Cerebellar cortex (tissue), 1 donor: ENCODE measurements around the gene ABCA12.
"Not testable (repeated sequence)": the region's sequence is repeated elsewhere in the genome, so short reads cannot be mapped to it uniquely, and the experiment has no call there.

Source experiments
- DNase-seq: peaks from one replicate; pipeline ENCODE4 v3.0.0-alpha.2; 2015; ENCODE audit warnings: low spot score

Gene ABCA12, protein sequence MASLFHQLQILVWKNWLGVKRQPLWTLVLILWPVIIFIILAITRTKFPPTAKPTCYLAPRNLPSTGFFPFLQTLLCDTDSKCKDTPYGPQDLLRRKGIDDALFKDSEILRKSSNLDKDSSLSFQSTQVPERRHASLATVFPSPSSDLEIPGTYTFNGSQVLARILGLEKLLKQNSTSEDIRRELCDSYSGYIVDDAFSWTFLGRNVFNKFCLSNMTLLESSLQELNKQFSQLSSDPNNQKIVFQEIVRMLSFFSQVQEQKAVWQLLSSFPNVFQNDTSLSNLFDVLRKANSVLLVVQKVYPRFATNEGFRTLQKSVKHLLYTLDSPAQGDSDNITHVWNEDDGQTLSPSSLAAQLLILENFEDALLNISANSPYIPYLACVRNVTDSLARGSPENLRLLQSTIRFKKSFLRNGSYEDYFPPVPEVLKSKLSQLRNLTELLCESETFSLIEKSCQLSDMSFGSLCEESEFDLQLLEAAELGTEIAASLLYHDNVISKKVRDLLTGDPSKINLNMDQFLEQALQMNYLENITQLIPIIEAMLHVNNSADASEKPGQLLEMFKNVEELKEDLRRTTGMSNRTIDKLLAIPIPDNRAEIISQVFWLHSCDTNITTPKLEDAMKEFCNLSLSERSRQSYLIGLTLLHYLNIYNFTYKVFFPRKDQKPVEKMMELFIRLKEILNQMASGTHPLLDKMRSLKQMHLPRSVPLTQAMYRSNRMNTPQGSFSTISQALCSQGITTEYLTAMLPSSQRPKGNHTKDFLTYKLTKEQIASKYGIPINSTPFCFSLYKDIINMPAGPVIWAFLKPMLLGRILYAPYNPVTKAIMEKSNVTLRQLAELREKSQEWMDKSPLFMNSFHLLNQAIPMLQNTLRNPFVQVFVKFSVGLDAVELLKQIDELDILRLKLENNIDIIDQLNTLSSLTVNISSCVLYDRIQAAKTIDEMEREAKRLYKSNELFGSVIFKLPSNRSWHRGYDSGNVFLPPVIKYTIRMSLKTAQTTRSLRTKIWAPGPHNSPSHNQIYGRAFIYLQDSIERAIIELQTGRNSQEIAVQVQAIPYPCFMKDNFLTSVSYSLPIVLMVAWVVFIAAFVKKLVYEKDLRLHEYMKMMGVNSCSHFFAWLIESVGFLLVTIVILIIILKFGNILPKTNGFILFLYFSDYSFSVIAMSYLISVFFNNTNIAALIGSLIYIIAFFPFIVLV (N-terminal part only)

DNA sequence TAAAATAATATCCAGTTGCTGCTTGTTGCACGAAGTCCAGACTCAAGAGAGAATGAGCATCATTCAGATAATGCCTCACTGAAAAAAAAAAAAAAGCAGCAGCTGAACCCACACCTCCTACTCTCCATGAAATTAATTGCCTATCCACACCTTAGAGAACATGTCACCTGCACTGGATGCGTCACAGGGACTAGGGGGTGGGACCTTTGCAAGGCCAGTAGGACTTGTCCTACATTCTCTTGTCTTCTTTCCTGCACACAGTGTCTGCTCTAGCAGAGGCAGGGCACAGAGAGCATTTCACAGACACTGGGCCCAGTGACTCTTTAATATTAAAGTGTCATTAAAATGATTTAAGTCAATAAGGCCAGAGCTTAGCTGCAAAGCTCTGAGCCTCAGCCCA, at the start of gene ABCA12:
Gene ABCA12, minus strand, starts transcription at position 148 of the 400 bp plus-strand sequence. CDS start 418 bp downstream, outside the sequence.
- no peak for DNase-seq

- DNase-seq: no peak
Observed at GRCh38 chr2:215188078-215188477, 49.7 kb upstream of the ABCA12 start.

- DNase-seq: no peak
Observed at GRCh38 chr2:215186021-215186420, 47.6 kb upstream of the ABCA12 start.

GRCh38 chr2:215178121-215178520, 39.7 kb upstream of the ABCA12 start:
- no peak for DNase-seq

DNA sequence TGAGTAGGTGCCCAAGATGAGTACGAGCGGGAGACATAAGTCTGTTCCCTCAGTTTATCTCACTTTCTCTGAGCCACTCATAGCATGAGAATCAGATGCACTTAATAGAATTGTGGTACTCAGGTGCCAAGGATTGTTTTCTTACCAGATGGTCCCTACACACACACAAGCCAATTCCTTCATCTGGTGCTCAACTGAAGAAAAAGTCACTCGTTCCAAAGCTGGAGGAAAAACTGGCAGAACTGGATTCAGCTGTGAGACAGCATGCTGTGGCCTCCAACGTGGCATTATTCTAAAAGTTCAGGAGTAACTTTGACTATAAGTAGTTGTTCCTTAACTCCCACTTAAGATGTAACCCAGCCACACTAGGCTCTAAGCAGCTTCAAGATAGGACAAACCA, 33.4 kb upstream of the ABCA12 start:
- no peak for DNase-seq

GRCh38 chr2:215171151-215171550, 32.7 kb upstream of the ABCA12 start:
- no peak for DNase-seq

GRCh38 chr2:215166505-215166904, 28.1 kb upstream of the ABCA12 start:
- DNase-seq: not testable (repeated sequence)

DNA sequence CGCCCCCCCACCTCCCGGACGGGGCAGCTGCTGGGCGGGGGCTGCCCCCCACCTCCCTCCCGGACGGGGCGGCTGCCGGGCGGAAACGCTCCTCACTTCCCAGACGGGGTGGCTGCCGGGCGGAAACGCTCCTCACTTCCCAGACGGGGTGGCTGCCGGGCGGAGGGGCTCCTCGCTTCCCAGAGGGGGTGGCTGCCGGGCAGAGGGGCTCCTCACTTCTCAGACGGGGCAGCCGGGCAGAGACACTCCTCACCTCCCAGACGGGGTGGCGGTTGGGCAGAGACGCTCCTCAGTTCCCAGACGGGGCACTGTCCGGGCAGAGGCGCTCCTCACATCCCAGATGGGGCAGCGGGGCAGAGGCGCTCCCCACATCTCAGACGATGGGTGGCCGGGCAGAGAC, 24.9 kb upstream of the ABCA12 start:
- DNase-seq: not testable (repeated sequence)

- no peak for DNase-seq
Observed at GRCh38 chr2:215161301-215161829, 22.9 kb upstream of the ABCA12 start.

DNA sequence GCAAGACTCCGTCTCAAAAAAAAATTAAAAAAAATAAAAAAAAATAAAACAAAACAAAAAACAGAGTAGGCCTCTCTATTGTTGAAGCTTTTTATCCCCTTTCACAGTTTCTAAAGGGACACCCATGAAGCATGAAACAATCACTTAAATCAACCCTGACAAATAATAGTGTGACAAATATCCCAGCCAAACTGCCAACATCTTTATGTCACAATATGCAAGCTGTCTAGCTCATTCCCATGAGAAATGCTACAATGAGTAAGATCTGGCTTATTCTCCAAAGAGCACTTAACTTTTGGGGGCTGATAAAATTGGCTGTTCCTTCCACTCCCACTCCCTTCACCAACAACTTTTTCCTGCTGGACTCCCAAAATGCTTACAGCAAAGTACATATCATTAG, 21.7 kb upstream of the ABCA12 start:
- DNase-seq: no peak

- no peak for DNase-seq
Observed at GRCh38 chr2:215156453-215156852, 18.0 kb upstream of the ABCA12 start.

DNA sequence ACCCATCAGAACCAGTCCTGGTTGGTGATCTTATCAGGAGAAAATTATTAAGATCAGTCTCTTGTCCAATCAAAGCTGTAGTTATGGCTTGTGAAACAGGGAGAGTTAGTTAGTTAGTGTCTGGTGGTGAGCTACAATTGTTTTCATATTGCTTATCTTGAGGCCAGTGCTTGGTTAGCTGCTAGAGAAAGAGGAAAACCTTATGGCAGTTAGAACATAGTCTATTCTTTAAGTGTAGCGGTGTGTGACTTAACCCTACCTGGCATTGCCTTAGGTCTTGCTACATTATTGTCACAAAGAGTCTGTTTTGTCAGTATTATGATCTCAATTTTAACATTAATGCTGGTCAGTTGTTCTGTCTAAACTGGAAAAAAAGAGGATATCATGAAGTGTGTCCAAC, 11.5 kb upstream of the ABCA12 start:
- DNase-seq: no peak

GRCh38 chr2:215149486-215149885, 11.1 kb upstream of the ABCA12 start:
- DNase-seq: no peak

GRCh38 chr2:215149060-215149459, 10.6 kb upstream of the ABCA12 start:
- DNase-seq: no peak

DNA sequence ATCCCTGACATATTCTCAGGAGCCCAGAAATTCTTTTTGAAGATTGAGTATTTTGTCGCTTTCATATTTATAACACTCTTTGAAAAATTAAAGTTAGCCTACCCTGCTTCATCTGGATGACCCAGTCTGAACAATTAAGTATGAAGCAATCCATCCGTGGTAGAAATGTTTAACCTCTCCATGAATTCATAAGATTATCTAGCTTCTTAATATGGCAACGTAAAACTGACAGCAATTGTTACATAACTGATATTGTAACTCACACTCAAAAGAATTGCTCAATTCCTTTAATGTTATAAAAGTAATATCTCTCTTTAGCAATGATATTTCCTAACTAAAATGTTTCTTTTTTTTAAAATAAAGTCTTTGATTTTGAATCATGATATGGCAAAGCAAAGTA, 7.2 kb upstream of the ABCA12 start:
- DNase-seq: no peak

- no peak for DNase-seq
Observed at GRCh38 chr2:215144106-215144875, 5.9 kb upstream of the ABCA12 start.

DNA sequence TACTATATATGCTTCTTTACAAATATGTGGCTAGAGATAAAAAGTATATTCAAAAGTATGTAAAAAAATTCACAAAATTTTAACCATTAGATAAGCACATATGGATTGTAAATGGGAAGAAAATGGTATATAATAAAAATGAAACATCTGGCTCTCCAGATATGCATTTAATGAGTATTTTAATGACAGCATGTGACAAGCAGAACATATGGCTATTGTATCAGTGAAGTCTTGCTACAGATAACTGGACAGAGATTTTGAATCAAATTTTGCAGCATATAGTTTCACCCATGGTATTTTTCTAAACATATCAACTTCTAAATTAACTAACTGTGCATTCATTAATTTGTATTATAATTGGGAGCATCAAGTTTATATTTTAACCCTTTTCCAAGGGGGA, 5.0 kb upstream of the ABCA12 start:
- no peak for DNase-seq

DNA sequence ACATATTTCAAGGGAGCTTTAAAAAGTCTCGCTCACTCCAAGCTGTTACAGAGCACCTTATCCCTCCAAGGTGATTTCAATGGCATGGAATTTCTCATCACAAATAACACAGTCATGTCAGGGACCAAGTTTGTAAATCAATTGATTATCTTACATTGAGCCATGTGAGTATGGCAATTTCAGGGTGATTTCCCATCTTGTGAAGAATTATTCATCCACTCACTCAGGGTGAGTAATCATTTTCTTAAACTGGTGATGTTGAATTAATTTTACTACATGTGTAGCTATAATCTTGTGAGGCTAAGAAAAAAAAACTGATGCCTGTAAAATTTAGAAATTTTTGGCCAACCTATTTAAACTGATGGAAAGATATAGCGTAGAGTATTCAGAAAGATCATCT, 3.3 kb upstream of the ABCA12 start:
- no peak for DNase-seq

GRCh38 chr2:215140166-215140707, 1.8 kb upstream of the ABCA12 start:
- DNase-seq: no peak

DNA sequence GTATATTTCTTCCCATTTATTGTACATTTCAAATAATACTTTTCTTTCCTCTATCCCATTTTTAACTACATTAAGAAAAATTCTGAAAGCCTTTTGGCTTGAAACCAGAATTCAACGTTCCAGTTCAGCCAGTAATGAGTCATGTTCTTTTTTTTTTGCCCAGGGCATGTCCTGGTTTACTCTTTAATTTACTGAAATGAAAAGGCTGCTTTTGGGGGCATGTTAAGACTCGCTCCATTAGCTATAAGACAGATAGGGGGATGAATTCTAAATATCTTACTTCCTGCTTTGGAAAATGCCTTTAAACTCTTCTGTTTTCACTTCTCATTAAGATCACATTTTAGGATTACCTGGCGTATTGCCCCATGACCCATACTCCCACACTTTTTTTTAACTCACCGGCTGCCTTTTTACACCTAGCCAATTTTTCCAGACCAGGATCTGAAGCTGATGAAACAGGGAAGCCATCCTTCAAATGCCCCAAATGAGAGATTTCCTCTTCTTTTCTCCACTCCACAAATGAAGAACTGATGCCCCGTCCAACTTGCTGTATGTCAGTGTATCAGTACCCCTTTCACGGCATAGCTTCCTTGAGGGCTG, 585 bp downstream of the ABCA12 start:
- DNase-seq: no peak

DNA sequence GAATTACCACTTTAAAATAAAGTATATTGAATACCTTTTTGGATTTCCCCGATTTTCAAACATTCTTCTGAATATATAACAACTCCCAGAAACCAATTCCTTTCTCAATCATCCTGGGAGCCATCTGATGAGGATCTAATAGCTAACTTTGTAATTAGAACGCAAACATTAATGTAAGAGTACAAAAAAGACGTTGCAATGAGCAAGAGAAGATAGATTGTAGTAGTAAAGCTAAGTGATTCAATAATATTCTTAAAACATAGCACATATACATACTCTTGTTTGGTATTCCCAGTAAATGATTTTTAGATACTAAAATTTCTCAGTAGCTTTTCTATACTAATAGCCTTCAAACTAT, 1.1 kb downstream of the ABCA12 start:
- no peak for DNase-seq
